Central memory CD8-positive, alpha-beta T cell (primary cell): ENCODE data around the gene NXF1.
"Not testable (repeated sequence)": the region's sequence is repeated elsewhere in the genome, so short reads cannot be mapped to it uniquely, and the experiment has no call there.

Source experiments
- ATAC-seq: fragments of 150-1000 bp; cut with Tn5 transposase; replicated peaks from 2 replicates; pipeline ENCODE4 v1.10.0; 2022; ENCODE audit warnings: mild to moderate bottlenecking, moderate FRiP score, moderate number of reproducible peaks; ENCODE audit not compliant: poor library complexity, severe bottlenecking; ENCODE audit errors: extremely low read depth
- DNase-seq, 2 donors: peaks; one replicate each; pipeline ENCODE4 v3.0.0; 2021; ENCODE audit warnings: low spot score in 2 of 2
- H3K27ac Mint-ChIP-seq: one replicate; pipeline ENCODE4 v1.8.0; 2022; ENCODE audit warnings: low read depth, mild to moderate bottlenecking, moderate library complexity, mixed read lengths
- H3K27me3 Mint-ChIP-seq: one replicate; pipeline ENCODE4 v1.8.0; 2022; ENCODE audit warnings: mixed read lengths
- H3K36me3 Mint-ChIP-seq: one replicate; pipeline ENCODE4 v1.8.0; 2022; ENCODE audit warnings: mild to moderate bottlenecking, moderate library complexity, mixed read lengths; ENCODE audit not compliant: insufficient read depth
- H3K4me1 Mint-ChIP-seq: one replicate; pipeline ENCODE4 v1.8.0; 2022; ENCODE audit warnings: mixed read lengths
- H3K4me3 Mint-ChIP-seq: one replicate; pipeline ENCODE4 v1.8.0; 2022; ENCODE audit warnings: mild to moderate bottlenecking, moderate library complexity, mixed read lengths
- H3K9me3 Mint-ChIP-seq: one replicate; pipeline ENCODE4 v1.8.0; 2022; ENCODE audit warnings: mixed read lengths

The NXF1 gene

GRCh38 chr11:62805076-62805892, at the start of gene NXF1:
NXF1 (minus strand) TSS chr11:62805440; CDS start chr11:62805356, 84 bp downstream.
- Mint-ChIP-seq H3K36me3 (peaks cover 46% of the 10 kb centered on the region), H3K27ac (peak within 1 kb of the TSS; percentile 93), H3K27me3 (no peaks in the 10 kb centered on the region), H3K4me3 (peak within 1 kb of the TSS; percentile 94), H3K9me3 (no peaks in the 10 kb centered on the region), H3K4me1 (peaks cover 19% of the 10 kb centered on the region)
- DNase-seq (peak; percentile 95 to 97), ATAC-seq (peak; percentile 86)

DNA sequence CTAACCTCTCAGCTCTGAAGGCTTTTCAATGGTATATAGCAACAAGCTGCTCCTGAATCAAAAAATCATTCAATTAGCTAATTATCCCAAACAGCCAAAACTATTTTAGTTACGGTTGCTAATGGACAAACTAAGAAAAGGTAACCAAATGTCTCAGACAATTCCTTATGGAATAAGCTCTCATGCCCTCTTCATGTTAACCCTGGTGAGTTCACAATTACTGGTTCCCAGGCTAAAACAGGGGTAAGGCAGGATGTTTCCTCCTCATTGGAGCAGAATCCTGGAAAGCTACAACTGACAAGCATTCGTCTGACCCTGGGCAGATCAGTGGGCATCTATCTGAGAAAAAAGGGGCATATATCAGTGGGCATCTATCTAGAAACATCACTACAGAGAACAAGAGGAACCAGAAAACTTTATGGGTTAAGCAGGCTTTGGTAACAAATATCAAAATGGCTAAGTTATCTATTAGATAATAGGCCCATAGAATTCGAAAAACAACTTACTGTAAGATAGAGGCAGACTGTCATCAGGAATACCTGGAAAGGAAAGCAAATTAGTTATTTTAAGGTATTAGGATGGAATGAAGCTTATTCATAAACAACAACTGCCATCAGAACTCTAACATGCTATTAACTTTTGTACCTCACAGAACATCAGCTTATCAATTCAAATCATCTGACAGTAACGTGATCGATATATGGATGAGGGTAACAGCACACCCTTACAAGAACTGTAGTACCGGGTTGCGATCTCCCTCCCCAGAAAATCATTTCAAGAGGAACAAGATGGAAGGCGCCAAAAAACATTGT, 49.0 kb upstream of the NXF1 start:
- Mint-ChIP-seq H3K27me3 (no peaks in the 10 kb centered on the region), H3K4me1 (peaks cover 48% of the 10 kb centered on the region), H3K9me3 (no peaks in the 10 kb centered on the region), H3K4me3 (peak overlapping the region; percentile 96), H3K27ac (peak overlapping the region; percentile 98), H3K36me3 (peaks cover 52% of the 10 kb centered on the region)
- ATAC-seq, result no peak
- no peak for DNase-seq

DNA sequence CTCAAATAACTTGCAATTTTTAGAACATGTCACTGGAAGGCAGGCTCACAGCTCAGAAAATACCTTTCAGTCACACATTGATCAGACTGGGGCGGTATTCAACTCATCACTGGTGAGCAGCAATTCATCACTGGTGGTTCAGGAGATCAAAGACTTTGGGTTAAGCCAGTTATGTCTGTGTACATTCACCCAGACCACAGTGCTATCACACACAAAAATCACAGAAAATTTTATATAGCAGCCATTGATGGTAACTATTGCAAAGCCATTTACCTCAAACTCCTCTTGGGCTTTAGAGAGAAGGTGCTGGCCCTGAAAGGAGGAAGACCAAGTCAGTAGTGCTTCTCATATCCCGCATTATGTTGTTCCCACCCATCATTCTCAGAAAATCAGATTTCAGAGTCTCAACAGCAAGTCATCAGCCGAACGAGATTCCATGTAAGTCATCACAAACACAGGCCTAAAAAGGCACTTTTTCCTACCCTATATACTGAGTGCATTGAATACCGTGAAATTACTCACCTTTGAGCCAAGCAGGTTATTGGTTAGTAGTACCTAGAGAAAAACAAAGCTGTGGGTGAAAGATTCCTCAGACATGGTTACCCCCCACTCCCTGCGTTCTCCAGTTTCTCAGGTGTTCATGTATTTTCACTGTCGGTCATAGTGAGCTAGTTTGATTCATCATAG, 48.2 kb upstream of the NXF1 start:
- H3K36me3 Mint-ChIP-seq, result peaks cover 52% of the 10 kb centered on the region
- H3K4me1 Mint-ChIP-seq, result peaks cover 48% of the 10 kb centered on the region
- no peaks in the 10 kb centered on the region for H3K27me3 Mint-ChIP-seq
- ATAC-seq (peak; percentile 38), DNase-seq (peak in 1 of 2 donors; percentile 23)
- H3K27ac Mint-ChIP-seq, result peak overlapping the region; percentile 49
- peak overlapping the region; percentile 96 for H3K4me3 Mint-ChIP-seq
- H3K9me3 Mint-ChIP-seq, result no peaks in the 10 kb centered on the region

GRCh38 chr11:62852523-62853188, 47.4 kb upstream of the NXF1 start:
- no peaks in the 10 kb centered on the region for H3K9me3 Mint-ChIP-seq
- peak overlapping the region; percentile 49 for H3K27ac Mint-ChIP-seq
- peak overlapping the region; percentile 96 for H3K4me3 Mint-ChIP-seq
- no peak for ATAC-seq
- peaks cover 48% of the 10 kb centered on the region for H3K4me1 Mint-ChIP-seq
- H3K27me3 Mint-ChIP-seq, result no peaks in the 10 kb centered on the region
- H3K36me3 Mint-ChIP-seq, result peaks cover 52% of the 10 kb centered on the region
- no peak for DNase-seq

- Mint-ChIP-seq H3K27me3 (no peaks in the 10 kb centered on the region), H3K4me3 (no peak overlapping the region), H3K4me1 (peaks cover 48% of the 10 kb centered on the region), H3K27ac (peak overlapping the region; percentile 71), H3K36me3 (peaks cover 52% of the 10 kb centered on the region), H3K9me3 (no peaks in the 10 kb centered on the region)
- DNase-seq (no peak), ATAC-seq (no peak)
Observed at GRCh38 chr11:62851807-62852522, 46.7 kb upstream of the NXF1 start.

DNA sequence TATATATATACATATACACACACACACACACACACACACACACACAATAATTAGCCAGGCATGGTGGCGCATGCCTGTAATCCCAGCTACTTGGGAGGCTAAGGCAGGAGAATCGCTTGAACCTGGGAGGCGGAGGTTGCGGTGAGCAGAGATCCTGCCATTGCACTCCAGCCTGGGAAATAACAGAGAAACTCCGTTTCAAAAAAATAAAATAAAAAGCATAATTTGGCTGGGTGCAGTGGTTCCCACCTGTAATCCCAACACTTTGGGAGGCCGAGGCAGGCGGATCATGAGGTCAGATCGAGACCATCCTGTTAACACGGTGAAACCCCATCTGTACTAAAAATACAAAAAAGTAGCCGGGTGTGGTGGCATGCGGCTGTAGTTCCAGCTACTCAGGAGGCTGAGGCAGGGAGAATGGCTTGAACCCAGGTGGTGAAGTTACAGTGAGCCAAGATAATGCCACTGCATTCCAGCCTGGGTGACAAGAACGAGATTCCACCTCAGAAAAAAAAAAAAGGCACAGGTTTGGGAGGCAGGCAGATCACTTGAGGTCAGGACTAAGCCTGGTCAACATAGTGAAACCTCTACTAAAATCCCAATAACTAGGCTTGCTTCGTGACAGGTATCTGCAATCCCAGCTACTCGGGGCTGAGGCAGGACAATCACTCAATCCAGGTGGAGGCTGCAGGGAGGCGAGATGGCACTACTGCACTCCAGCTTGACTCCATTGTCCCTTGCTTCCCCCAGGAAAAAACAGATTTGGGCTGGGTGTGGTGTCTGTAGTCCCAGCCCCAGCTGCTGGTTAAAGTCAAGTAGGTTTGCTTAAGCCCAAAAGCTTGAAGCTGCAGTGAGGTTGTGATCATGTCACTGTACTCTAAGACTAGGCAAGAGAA, 45.9 kb upstream of the NXF1 start:
- peak overlapping the region; percentile 71 for H3K27ac Mint-ChIP-seq
- peaks cover 49% of the 10 kb centered on the region for H3K36me3 Mint-ChIP-seq
- no peaks in the 10 kb centered on the region for H3K27me3 Mint-ChIP-seq
- ATAC-seq, result no peak
- no peak for DNase-seq
- peaks cover 44% of the 10 kb centered on the region for H3K4me1 Mint-ChIP-seq
- H3K9me3 Mint-ChIP-seq, result no peaks in the 10 kb centered on the region
- H3K4me3 Mint-ChIP-seq, result no peak overlapping the region

DNA sequence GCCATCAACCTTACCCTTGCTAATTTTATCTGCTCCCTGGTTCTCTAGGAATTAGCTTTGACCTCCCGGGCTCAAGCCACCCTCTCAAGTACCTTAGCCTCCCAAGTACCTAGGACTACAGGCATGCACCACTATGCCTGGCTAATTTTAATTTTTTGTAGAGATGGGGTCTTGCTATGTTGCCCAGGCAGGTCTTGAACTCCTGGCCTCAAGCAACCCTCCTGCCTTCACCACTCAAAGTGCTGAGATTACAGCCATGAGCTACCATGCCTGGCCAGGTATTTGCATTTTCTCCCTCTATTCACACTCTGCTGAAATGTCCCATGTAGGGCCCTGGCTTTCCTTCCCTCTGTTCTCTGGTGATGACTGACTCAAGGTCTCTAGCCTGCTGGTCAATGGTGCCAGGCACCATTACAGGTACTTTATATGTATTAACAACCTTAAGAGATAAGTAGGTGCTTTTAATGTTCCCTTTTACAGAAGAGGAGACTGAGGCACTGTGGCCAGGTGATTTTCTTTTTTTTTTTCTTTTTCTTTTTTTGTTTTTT, 42.6 kb upstream of the NXF1 start:
- Mint-ChIP-seq H3K4me3 (no peak overlapping the region), H3K27me3 (no peaks in the 10 kb centered on the region), H3K4me1 (peaks cover 11% of the 10 kb centered on the region), H3K27ac (no peak overlapping the region), H3K36me3 (peaks cover 19% of the 10 kb centered on the region), H3K9me3 (no peaks in the 10 kb centered on the region)
- DNase-seq (no peak), ATAC-seq (no peak)

GRCh38 chr11:62846177-62846576, 40.9 kb upstream of the NXF1 start:
- H3K27ac Mint-ChIP-seq, result no peak overlapping the region
- no peaks in the 10 kb centered on the region for H3K9me3 Mint-ChIP-seq

GRCh38 chr11:62844154-62844553, 38.9 kb upstream of the NXF1 start:
- no peak overlapping the region for H3K27ac Mint-ChIP-seq
- ATAC-seq (no peak), DNase-seq (no peak)

More at GRCh38 chr11:62846177-62846576, 40.9 kb upstream of the NXF1 start:
- Mint-ChIP-seq H3K36me3 (peaks cover 8% of the 10 kb centered on the region), H3K27me3 (no peaks in the 10 kb centered on the region), H3K4me1 (no peaks in the 10 kb centered on the region), H3K4me3 (no peak overlapping the region)
- no peak for ATAC-seq
- DNase-seq, result no peak

DNA sequence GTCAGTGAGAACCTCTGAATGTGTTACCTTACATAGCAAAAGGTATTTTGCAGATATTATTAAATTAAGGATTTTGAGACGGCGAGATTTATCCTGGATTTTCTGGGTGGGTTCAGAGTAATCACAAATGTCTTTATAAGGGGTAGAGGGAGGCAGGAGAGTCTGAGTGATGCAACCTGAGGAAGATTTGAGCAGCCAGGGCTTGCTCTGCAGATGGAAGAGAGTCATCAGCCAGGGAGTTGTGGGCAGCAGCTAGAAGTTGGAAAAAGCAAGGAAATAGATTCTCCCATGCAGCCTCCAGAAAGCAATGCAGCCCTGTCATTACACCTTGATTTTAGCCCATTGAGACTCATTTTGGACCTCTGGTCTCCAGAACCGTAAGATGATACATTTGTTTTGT, 38.2 kb upstream of the NXF1 start:
- ATAC-seq (no peak), DNase-seq (no peak)
- H3K27me3 Mint-ChIP-seq, result no peaks in the 10 kb centered on the region
- peaks cover 11% of the 10 kb centered on the region for H3K36me3 Mint-ChIP-seq
- H3K9me3 Mint-ChIP-seq, result no peaks in the 10 kb centered on the region
- H3K4me3 Mint-ChIP-seq, result no peak overlapping the region
- no peaks in the 10 kb centered on the region for H3K4me1 Mint-ChIP-seq
- H3K27ac Mint-ChIP-seq, result no peak overlapping the region

More at GRCh38 chr11:62844154-62844553, 38.9 kb upstream of the NXF1 start:
- Mint-ChIP-seq H3K36me3 (peaks cover 10% of the 10 kb centered on the region), H3K4me1 (no peaks in the 10 kb centered on the region), H3K4me3 (no peak overlapping the region), H3K27me3 (no peaks in the 10 kb centered on the region), H3K9me3 (no peaks in the 10 kb centered on the region)

DNA sequence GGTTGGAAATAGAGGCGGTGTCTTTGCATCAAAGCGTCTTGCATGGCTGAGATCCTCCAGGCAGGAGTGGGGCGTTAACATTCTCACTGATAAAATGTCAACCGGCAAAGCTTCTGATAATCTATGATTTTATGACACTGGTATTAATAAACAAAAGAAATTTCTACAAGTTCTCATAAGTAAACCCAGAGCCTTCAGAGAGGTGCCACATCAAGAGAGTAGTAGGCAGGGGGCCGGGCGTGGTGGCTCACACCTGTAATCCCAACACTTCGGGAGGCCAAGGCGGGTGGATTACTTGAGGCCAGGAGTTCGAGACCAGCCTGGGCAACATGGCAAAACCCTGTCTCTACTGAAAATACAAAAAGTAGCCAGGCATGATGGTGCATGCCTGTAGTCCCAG, 37.7 kb upstream of the NXF1 start:
- not testable (repeated sequence) for H3K27ac Mint-ChIP-seq, H3K4me1 Mint-ChIP-seq, ATAC-seq, H3K4me3 Mint-ChIP-seq, H3K27me3 Mint-ChIP-seq, H3K9me3 Mint-ChIP-seq, DNase-seq
- peaks cover 11% of the 10 kb centered on the region for H3K36me3 Mint-ChIP-seq
